PC-3 (cell line): Measurements from ENCODE around the gene PLEKHA6. TPM values are rescaled to one million over a fixed set of nuclear protein-coding genes. Genes with fewer than 3 reads are reported as not detected.

Source experiments
- ATAC-seq: fragments of 200-7000 bp; cut with Tn5 transposase; 2 replicates; pipeline ENCODE4 v1.9.1; 2020; ENCODE audit warnings: mild to moderate bottlenecking, moderate library complexity
- BruUV-seq: library from RNA; stranded (reverse); fragments of 400-500 nt; replicated peaks from 2 replicates; lab custom pipeline; 2021; lab: Mats Ljungman, UMichigan
- CTCF ChIA-PET: fragments of 300-600 bp; sonication (Branson Sonifier 250); formaldehyde crosslinking; loops from one replicate; lab custom pipeline; 2022; ENCODE audit warnings: antibody characterized with exemption; lab: Charles Lee
- POLR2A ChIA-PET: fragments of 300-600 bp; sonication (Branson Sonifier 250); formaldehyde crosslinking; loops from one replicate; lab custom pipeline; 2022; ENCODE audit warnings: antibody characterized with exemption; ENCODE audit not compliant: unreplicated experiment; lab: Charles Lee
- DNase-seq: peaks from one replicate; pipeline ENCODE4 v3.0.0-alpha.2; 2015
- H2AFZ ChIP-seq: fragments of 300-600 bp; sonication (generic); 2 replicates; pipeline ENCODE4 v1.6.0; 2016; ENCODE audit warnings: antibody characterized with exemption, low read length
- H3F3A ChIP-seq: fragments of 300-600 bp; sonication (generic); one replicate; pipeline ENCODE4 v1.6.0; 2017; ENCODE audit warnings: antibody characterized with exemption, low read length, control low read depth, mild to moderate bottlenecking; ENCODE audit not compliant: unreplicated experiment
- H3K27ac ChIP-seq: fragments of 300-600 bp; sonication (generic); 2 replicates; pipeline ENCODE4 v1.5.1; 2016; ENCODE audit warnings: mild to moderate bottlenecking, low read length
- H3K27me3 ChIP-seq: fragments of 300-600 bp; sonication (generic); 2 replicates; pipeline ENCODE4 v1.6.1; 2016; ENCODE audit warnings: low read length, mixed read lengths
- H3K36me3 ChIP-seq: fragments of 300-600 bp; sonication (generic); 2 replicates; pipeline ENCODE4 v1.6.1; 2016; ENCODE audit warnings: low read depth, mixed run types, low read length, mixed read lengths
- H3K4me1 ChIP-seq: fragments of 300-600 bp; sonication (generic); 2 replicates; pipeline ENCODE4 v1.5.1; 2016; ENCODE audit warnings: low read length; ENCODE audit not compliant: insufficient read depth
- H3K4me2 ChIP-seq: fragments of 300-600 bp; sonication (generic); 2 replicates; pipeline ENCODE4 v1.6.0; 2016; ENCODE audit warnings: low read length
- H3K4me3 ChIP-seq: fragments of 300-600 bp; sonication (generic); 2 replicates; pipeline ENCODE4 v1.5.1; 2016; ENCODE audit warnings: mild to moderate bottlenecking, low read length, mixed read lengths
- H3K79me2 ChIP-seq: fragments of 300-600 bp; sonication (generic); 2 replicates; pipeline ENCODE4 v1.6.1; 2017; ENCODE audit warnings: low read length, mixed read lengths
- H3K9ac ChIP-seq: fragments of 300-600 bp; sonication (generic); 2 replicates; pipeline ENCODE4 v1.6.0; 2016; ENCODE audit warnings: mild to moderate bottlenecking, low read length
- H3K9me2 ChIP-seq: fragments of 300-600 bp; sonication (generic); replicated peaks from 2 replicates; pipeline ENCODE4 v1.6.1; 2016; ENCODE audit warnings: mixed run types, low read length, mixed read lengths
- H3K9me3 ChIP-seq: fragments of 300-600 bp; sonication (generic); 2 replicates; pipeline ENCODE4 v1.6.1; 2016; ENCODE audit warnings: low read length, mixed read lengths
- H4K20me1 ChIP-seq: fragments of 300-600 bp; sonication (generic); 2 replicates; pipeline ENCODE4 v1.6.1; 2016; ENCODE audit warnings: low read length, mixed read lengths
- CTCF ChIP-seq: fragments of 300-600 bp; sonication (generic); conservative IDR thresholded peaks from 2 replicates; pipeline ENCODE4 v1.5.1; 2017; ENCODE audit warnings: antibody characterized with exemption, low read depth, mild to moderate bottlenecking, low read length
- EZH2 ChIP-seq: fragments of 300-600 bp; sonication (generic); IDR thresholded peaks from one replicate; pipeline ENCODE4 v1.6.1; 2017; ENCODE audit warnings: antibody characterized with exemption, mild to moderate bottlenecking, low read length; ENCODE audit not compliant: unreplicated experiment
- EZH2phosphoT487 ChIP-seq: fragments of 300-600 bp; sonication (generic); IDR thresholded peaks from 2 replicates; pipeline ENCODE4 v1.6.1; 2018; ENCODE audit warnings: mild to moderate bottlenecking, antibody characterized with exemption, low read length, borderline replicate concordance
- intact Hi-C: fragments of 100-400 bp; cut with micrococcal nuclease; formaldehyde crosslinking; loops from 2 replicates; pipeline ENCODE4 v1.9.0; 2023
- total RNA-seq: library from RNA; depleted of rRNA; stranded (reverse); fragments of >200 nt; gene quantifications from 2 replicates; pipeline ENCODE4 v1.2.3, GENCODE V29; 2014

PLEKHA6 gene
- total RNA-seq, 1 experiment from 2014 or later = 53.8 TPM

GRCh38 chr1:204359131-204359473, 627 bp downstream of the PLEKHA6 start:
- Histone ChIP-seq H3K9ac (no peak overlapping the region), H3F3A (no peaks in the 10 kb centered on the region), H3K27me3 (no peaks in the 10 kb centered on the region), H3K4me3 (no peak overlapping the region), H4K20me1 (no peaks in the 10 kb centered on the region), H3K9me3 (no peaks in the 10 kb centered on the region), H3K4me2 (no peak overlapping the region), H3K79me2 (peaks cover 83% of the 10 kb centered on the region), H3K4me1 (peaks cover 9% of the 10 kb centered on the region; the same call in 1 of the 2 replicates), H3K27ac (no peak overlapping the region), H3K36me3 (peaks cover 5% of the 10 kb centered on the region; the same call in 1 of the 2 replicates), H2AFZ (no peak overlapping the region), H3K9me2 (no peaks in the 10 kb centered on the region)
- ChIA-PET POLR2A (no interaction called here), CTCF (no interaction called here)
- no peak for ATAC-seq
- no peak for DNase-seq
- intact Hi-C loops = no loop called here
- BruUV-seq = no TSS peak
- TF ChIP-seq EZH2phosphoT487 (no peak), EZH2 (no peak), CTCF (no peak)

GRCh38 chr1:204358605-204359004, 1.1 kb downstream of the PLEKHA6 start:
- H3K4me3 ChIP-seq = no peak overlapping the region
- H3K9ac ChIP-seq = no peak overlapping the region
- no peaks in the 10 kb centered on the region for H4K20me1 ChIP-seq
- no peaks in the 10 kb centered on the region for H3F3A ChIP-seq
- peaks cover 87% of the 10 kb centered on the region for H3K79me2 ChIP-seq
- no peak overlapping the region for H3K4me2 ChIP-seq
- H3K27me3 ChIP-seq = no peaks in the 10 kb centered on the region
- no peaks in the 10 kb centered on the region for H3K9me2 ChIP-seq
- peaks cover 5% of the 10 kb centered on the region; the same call in 1 of the 2 replicates for H3K36me3 ChIP-seq
- no TSS peak for BruUV-seq
- ChIA-PET POLR2A (no interaction called here), CTCF (no interaction called here)
- no peak for ATAC-seq
- no peak overlapping the region for H2AFZ ChIP-seq
- intact Hi-C loops = no loop called here
- H3K9me3 ChIP-seq = no peaks in the 10 kb centered on the region
- H3K4me1 ChIP-seq = peaks cover 4% of the 10 kb centered on the region; the same call in 1 of the 2 replicates
- DNase-seq = no peak
- no peak for TF ChIP-seq EZH2
- TF ChIP-seq EZH2phosphoT487 = no peak
- no peak for TF ChIP-seq CTCF
- no peak overlapping the region for H3K27ac ChIP-seq

GRCh38 chr1:204357551-204358490, 1.9 kb downstream of the PLEKHA6 start:
- Histone ChIP-seq H3K36me3 (peaks cover 5% of the 10 kb centered on the region; the same call in 1 of the 2 replicates), H3K9me2 (no peaks in the 10 kb centered on the region), H3F3A (no peaks in the 10 kb centered on the region), H3K79me2 (peaks cover 87% of the 10 kb centered on the region), H3K4me1 (no peaks in the 10 kb centered on the region), H3K4me3 (no peak overlapping the region), H4K20me1 (no peaks in the 10 kb centered on the region), H3K4me2 (no peak overlapping the region), H3K9ac (no peak overlapping the region), H2AFZ (no peak overlapping the region), H3K27me3 (no peaks in the 10 kb centered on the region), H3K9me3 (no peaks in the 10 kb centered on the region), H3K27ac (no peak overlapping the region)
- no TSS peak for BruUV-seq
- intact Hi-C loops = no loop called here
- TF ChIP-seq CTCF (no peak), EZH2 (no peak), EZH2phosphoT487 (no peak)
- no peak for DNase-seq
- no peak for ATAC-seq
- POLR2A ChIA-PET = no interaction called here
- CTCF ChIA-PET = interaction anchor here (0.5 to 1.1 kb wide), 2 partner anchors 99 to 144 kb away, joined by 3 to 4 read pairs; partner anchors contain the start of gene GOLT1A
